Esophagus muscularis mucosa (tissue), 4 donors: ENCODE data around the gene AKAP13. TPM values are rescaled to one million over a fixed set of nuclear protein-coding genes. Genes with fewer than 3 reads are reported as not detected.
A peak's percentile ranks its signal among the peaks of the same experiment; 100 is the strongest.

Experiments
- DNase-seq: peaks from one replicate; pipeline ENCODE4 v3.0.0-alpha.2; 2017; ENCODE audit errors: extremely low spot score
- H3K27ac ChIP-seq, 4 donors: fragments of 200-600 bp; sonication (generic); replicated peaks in 1 of 4; 1 replicate in 3 of 4; 2 replicates in 1 of 4; pipeline ENCODE4 v1.5.1; 2016 to 2019; ENCODE audit warnings: mild to moderate bottlenecking in 1 of 4
- H3K27me3 ChIP-seq, 4 donors: fragments of 200-600 bp; sonication (generic); one replicate each; pipeline versions ENCODE4 v1.5.1 to v1.6.0; 2016 to 2019
- H3K36me3 ChIP-seq, 4 donors: fragments of 200-600 bp; sonication (generic); one replicate each; pipeline ENCODE4 v1.5.1; 2016 to 2019
- H3K4me1 ChIP-seq, 4 donors: fragments of 200-600 bp; sonication (generic); one replicate each; pipeline ENCODE4 v1.5.1; 2016 to 2019
- H3K4me3 ChIP-seq, 4 donors: fragments of 200-600 bp; sonication (generic); 1 replicate in 2 of 4; 2 replicates in 2 of 4; pipeline ENCODE4 v1.5.1; 2016 to 2019; ENCODE audit warnings: mild to moderate bottlenecking in 4 of 4, moderate library complexity in 1 of 4
- H3K9me3 ChIP-seq, 4 donors: fragments of 200-600 bp; sonication (generic); 1 replicate in 3 of 4; 2 replicates in 1 of 4; pipeline ENCODE4 v1.5.1; 2016 to 2019
- EP300 ChIP-seq: sonication (generic); formaldehyde crosslinking; IDR thresholded peaks from one replicate; pipeline ENCODE4 v1.6.1; 2017; ENCODE audit warnings: antibody characterized with exemption
- POLR2A ChIP-seq: fragments of 450-650 bp; IDR thresholded peaks from one replicate; pipeline ENCODE4 v1.6.1; 2017; ENCODE audit warnings: antibody characterized with exemption, moderate library complexity, mild to moderate bottlenecking, low read depth
- POLR2AphosphoS5 ChIP-seq, 2 donors: sonication (generic); formaldehyde crosslinking; IDR thresholded peaks; one replicate each; pipeline ENCODE4 v1.6.1; 2017; ENCODE audit warnings: antibody characterized with exemption in 2 of 2
- WGBS: methylation state at CpG from one replicate; pipeline ENCODE4 v1.1.5; 2018; 5-methylcytosine and 5-hydroxymethylcytosine counted together
- intact Hi-C: fragments of 100-400 bp; cut with DNase I; formaldehyde crosslinking; loops from one replicate; pipeline ENCODE4 v1.15.1; 2023
- total RNA-seq, 4 donors: library from RNA; depleted of rRNA; stranded (reverse); fragments of >200 nt; gene quantifications; one replicate each; pipeline versions ENCODE4 v1.1.0 to v1.2.1, GENCODE V29; 2016
- TF ChIP-seq, protein P1 (sequence below), 3 experiments: fragments of 200-600 bp in 2 of 3; fragments of 450-650 bp in 1 of 3; sonication (generic) in 2 of 3; IDR thresholded peaks; one replicate each; pipeline ENCODE4 v1.5.1; 2017 to 2019; ENCODE audit warnings: antibody characterized with exemption in 3 of 3, mild to moderate bottlenecking in 2 of 3, moderate library complexity in 1 of 3

Gene AKAP13
- total RNA-seq, 4 donors from 2014 or later, result 232 to 323 (median 284) TPM

DNA sequence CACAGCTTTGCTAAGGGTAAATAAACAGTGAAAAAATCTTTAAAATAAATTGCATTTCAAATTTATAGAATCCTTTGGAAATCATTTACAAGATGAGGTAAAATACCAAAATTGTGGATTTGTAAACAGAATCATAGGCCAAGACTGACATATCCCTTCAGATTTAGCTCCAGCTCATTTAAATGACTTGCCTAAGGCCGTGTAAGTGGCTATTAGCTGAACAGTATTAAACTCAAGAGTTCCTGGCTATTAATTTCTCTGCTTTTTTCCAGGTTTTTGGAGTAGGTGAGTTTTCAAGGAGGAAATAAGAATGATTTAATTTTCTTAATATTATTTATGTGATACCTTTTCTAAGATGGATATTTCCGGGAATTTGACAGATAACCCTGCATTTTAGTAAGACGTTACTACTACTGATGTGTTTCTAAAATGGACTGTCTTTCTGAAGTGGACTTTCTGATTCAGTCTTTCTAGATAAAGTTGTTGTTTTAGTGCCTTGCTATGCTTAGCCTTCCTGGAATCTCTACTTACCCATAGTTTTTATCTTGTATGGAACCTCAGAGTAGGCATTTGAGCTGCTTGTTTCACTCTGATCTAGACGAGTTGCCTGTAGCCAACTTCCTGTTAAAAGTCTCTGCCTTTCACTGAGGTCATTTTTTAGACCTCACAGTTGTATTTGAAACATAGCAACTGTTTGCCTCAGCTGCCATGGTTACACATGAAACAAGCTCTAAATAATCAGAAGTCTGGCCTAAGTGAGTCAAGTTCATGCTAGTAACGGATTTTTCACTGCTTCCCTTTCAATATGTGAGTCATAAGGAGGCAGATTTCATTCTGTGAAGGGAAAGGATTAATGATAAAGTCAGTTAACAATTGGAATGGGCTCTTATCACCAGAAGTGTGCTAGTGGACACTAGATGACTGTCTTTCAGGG is 287.4 kb downstream of the AKAP13 start:
- H3K4me1 ChIP-seq, result peaks cover 45 to 58% (median 58%) of the 10 kb centered on the region in 4 donors
- WGBS, result 5% methylated on average over 5 of the region's 5 CpGs
- H3K27ac ChIP-seq, result peak overlapping the region; percentile 79 to 85 (median 82)
- H3K9me3 ChIP-seq, result no peaks in the 10 kb centered on the region
- no peak for DNase-seq
- intact Hi-C loops, result no loop called here
- peaks cover 14 to 69% (median 46%) of the 10 kb centered on the region in 4 donors for H3K36me3 ChIP-seq
- H3K4me3 ChIP-seq, result peak overlapping the region in 1 of 4 donors; percentile 9
- TF ChIP-seq POLR2AphosphoS5 (IDR thresholded peaks at IDR 0.05), result peak; percentile 66 to 80
- no peak for TF ChIP-seq EP300
- H3K27me3 ChIP-seq, result no peaks in the 10 kb centered on the region

DNA sequence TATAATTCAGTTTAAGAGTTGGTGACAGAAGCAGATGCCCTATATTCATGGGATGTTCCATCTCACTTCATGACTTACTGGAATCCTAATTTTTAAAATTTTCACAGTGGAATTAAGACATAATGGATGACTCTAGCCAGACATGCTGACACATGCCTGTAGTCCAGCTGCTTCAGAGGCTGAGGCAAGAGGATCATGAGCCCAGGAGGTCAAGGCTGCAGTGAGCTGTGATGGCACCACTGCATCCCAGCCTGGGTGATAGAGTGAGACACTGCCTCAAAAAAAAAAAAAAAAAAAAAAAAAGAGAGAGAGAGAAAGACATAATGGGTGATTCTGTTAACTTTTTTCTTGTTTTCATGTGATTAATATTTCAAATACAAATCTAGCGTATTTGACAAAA is 290.8 kb downstream of the AKAP13 start:
- intact Hi-C loops, result no loop called here
- Histone ChIP-seq H3K4me1 (peaks cover 60 to 89% (median 82%) of the 10 kb centered on the region in 4 donors), H3K9me3 (no peaks in the 10 kb centered on the region), H3K36me3 (peaks cover 0 to 58% (median 30%) of the 10 kb centered on the region in 4 donors), H3K27me3 (no peaks in the 10 kb centered on the region), H3K4me3 (no peak overlapping the region), H3K27ac (peak overlapping the region; percentile 79 to 85 (median 82))
- TF ChIP-seq, protein P1, sequence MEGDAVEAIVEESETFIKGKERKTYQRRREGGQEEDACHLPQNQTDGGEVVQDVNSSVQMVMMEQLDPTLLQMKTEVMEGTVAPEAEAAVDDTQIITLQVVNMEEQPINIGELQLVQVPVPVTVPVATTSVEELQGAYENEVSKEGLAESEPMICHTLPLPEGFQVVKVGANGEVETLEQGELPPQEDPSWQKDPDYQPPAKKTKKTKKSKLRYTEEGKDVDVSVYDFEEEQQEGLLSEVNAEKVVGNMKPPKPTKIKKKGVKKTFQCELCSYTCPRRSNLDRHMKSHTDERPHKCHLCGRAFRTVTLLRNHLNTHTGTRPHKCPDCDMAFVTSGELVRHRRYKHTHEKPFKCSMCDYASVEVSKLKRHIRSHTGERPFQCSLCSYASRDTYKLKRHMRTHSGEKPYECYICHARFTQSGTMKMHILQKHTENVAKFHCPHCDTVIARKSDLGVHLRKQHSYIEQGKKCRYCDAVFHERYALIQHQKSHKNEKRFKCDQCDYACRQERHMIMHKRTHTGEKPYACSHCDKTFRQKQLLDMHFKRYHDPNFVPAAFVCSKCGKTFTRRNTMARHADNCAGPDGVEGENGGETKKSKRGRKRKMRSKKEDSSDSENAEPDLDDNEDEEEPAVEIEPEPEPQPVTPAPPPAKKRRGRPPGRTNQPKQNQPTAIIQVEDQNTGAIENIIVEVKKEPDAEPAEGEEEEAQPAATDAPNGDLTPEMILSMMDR (IDR thresholded peaks at IDR 0.05), result no peak
- no peak for TF ChIP-seq EP300
- TF ChIP-seq POLR2AphosphoS5 (IDR thresholded peaks at IDR 0.05), result no peak
- no peak for TF ChIP-seq POLR2A
- WGBS, result 85% methylated on average over 1 of the region's 1 CpG
- no peak for DNase-seq

GRCh38 chr15:85672332-85673084 is 292.1 kb downstream of the AKAP13 start:
- no peak overlapping the region for H3K4me3 ChIP-seq
- WGBS, result 34% methylated on average over 1 of the region's 1 CpG
- H3K27me3 ChIP-seq, result no peaks in the 10 kb centered on the region
- peaks cover 4 to 63% (median 37%) of the 10 kb centered on the region in 4 donors for H3K36me3 ChIP-seq
- H3K9me3 ChIP-seq, result no peaks in the 10 kb centered on the region
- intact Hi-C loops, result no loop called here
- TF ChIP-seq, protein P1 (IDR thresholded peaks at IDR 0.05), result no peak
- TF ChIP-seq POLR2AphosphoS5 (IDR thresholded peaks at IDR 0.05) (peak in 1 of 2 donors; percentile 42), POLR2A (no peak), EP300 (no peak)
- H3K4me1 ChIP-seq, result peaks cover 48 to 86% (median 79%) of the 10 kb centered on the region in 4 donors
- no peak for DNase-seq
- peak overlapping the region; percentile 79 to 85 (median 82) for H3K27ac ChIP-seq

DNA sequence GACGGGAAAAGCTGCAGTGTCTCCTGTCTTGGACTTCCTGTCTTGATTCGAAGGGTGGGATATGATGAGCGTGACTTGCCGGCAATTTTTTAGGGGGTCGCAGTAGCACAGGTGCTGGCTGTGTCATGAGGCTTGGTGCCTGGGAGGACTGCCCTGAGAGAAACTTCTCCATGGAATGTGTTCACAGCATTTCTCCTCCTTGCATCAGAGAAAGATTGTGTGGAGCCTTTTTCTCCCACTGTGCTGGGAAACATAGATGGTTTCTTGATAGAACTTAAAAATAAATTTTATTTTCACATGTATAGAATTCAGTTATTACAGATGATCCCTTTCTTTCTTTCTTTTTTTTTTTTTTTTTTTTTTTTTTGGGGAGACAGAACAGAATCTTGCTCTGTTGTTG is 292.9 kb downstream of the AKAP13 start:
- intact Hi-C loops, result no loop called here
- DNase-seq, result no peak
- Histone ChIP-seq H3K27me3 (no peaks in the 10 kb centered on the region), H3K36me3 (peaks cover 4 to 71% (median 43%) of the 10 kb centered on the region in 4 donors), H3K9me3 (no peaks in the 10 kb centered on the region), H3K4me1 (peaks cover 40 to 77% (median 71%) of the 10 kb centered on the region in 4 donors), H3K27ac (peak overlapping the region; percentile 79 to 85 (median 82)), H3K4me3 (no peak overlapping the region)
- no peak for TF ChIP-seq POLR2A
- no peak for TF ChIP-seq POLR2AphosphoS5 (IDR thresholded peaks at IDR 0.05)
- TF ChIP-seq, protein P1 (IDR thresholded peaks at IDR 0.05), result no peak
- no peak for TF ChIP-seq EP300
- 52% methylated on average over 5 of the region's 5 CpGs for WGBS
